ENCODE measurements around the gene TLE3.

- no peak for TF ChIP-seq CTCF (IDR thresholded peaks at IDR 0.05)
- TF ChIP-seq POLR2A (IDR thresholded peaks at IDR 0.05), result no peak
Measured at GRCh38 chr15:69997813-69998212, 99.9 kb downstream of the TLE3 start.

All from body of pancreas (tissue), 4 donors.